ENCODE measurements around the gene DOCK3. TPM values are rescaled to one million over a fixed set of nuclear protein-coding genes. Genes with fewer than 3 reads are reported as not detected.

DOCK3 gene
- total RNA-seq, 2 experiments from 2014 or later: 2.5 to 2.6 TPM

- DNase-seq (no peak), ATAC-seq (no peak)
- Mint-ChIP-seq H3K36me3 (ENCODE audit: low read depth) (peaks cover 2% of the 10 kb centered on the region), H3K4me1 (no peaks in the 10 kb centered on the region), H3K27me3 (no peaks in the 10 kb centered on the region), H3K27ac (no peak overlapping the region), H3K4me3 (no peak overlapping the region), H3K9me3 (ENCODE audit: low read depth) (peaks cover 11% of the 10 kb centered on the region)
- intact Hi-C loops (cut with DNase I, micrococcal nuclease): no loop called here
- ChIA-PET POLR2A (no interaction called here), CTCF (no interaction called here)
These were observed 320.5 kb downstream of the DOCK3 start for GRCh38 chr3:50995085-50995824.

- H3K27ac Mint-ChIP-seq: no peak overlapping the region
- no peaks in the 10 kb centered on the region for H3K9me3 Mint-ChIP-seq (ENCODE audit: low read depth)
- H3K4me3 Mint-ChIP-seq: no peak overlapping the region
- no peaks in the 10 kb centered on the region for H3K36me3 Mint-ChIP-seq (ENCODE audit: low read depth)
- DNase-seq: no peak
- CTCF ChIA-PET: interaction anchor here (0.5 kb wide), 1 partner anchor 161 kb away, joined by 3 read pairs; no protein-coding TSS in a partner anchor
- H3K4me1 Mint-ChIP-seq: no peaks in the 10 kb centered on the region
- intact Hi-C loops (cut with DNase I, micrococcal nuclease): no loop called here
- POLR2A ChIA-PET: no interaction called here
- no peak for ATAC-seq
- H3K27me3 Mint-ChIP-seq: peaks cover 2% of the 10 kb centered on the region
These were observed 327.8 kb downstream of the DOCK3 start for GRCh38 chr3:51002495-51002894.

- Mint-ChIP-seq H3K27me3 (peaks cover 2% of the 10 kb centered on the region), H3K4me3 (no peak overlapping the region), H3K9me3 (ENCODE audit: low read depth) (no peaks in the 10 kb centered on the region), H3K36me3 (ENCODE audit: low read depth) (peaks cover 2% of the 10 kb centered on the region), H3K27ac (no peak overlapping the region), H3K4me1 (no peaks in the 10 kb centered on the region)
- ChIA-PET CTCF (no interaction called here), POLR2A (no interaction called here)
- ATAC-seq (no peak), DNase-seq (no peak)
- intact Hi-C loops (cut with DNase I, micrococcal nuclease): no loop called here
These were observed 329.5 kb downstream of the DOCK3 start for GRCh38 chr3:51004235-51004634.

GRCh38 chr3:51024121-51024520, 349.4 kb downstream of the DOCK3 start:
- ChIA-PET POLR2A (no interaction called here), CTCF (interaction anchor here (1.2 to 1.6 kb wide), 3 partner anchors 26 to 52 kb away, joined by 3 to 4 read pairs (median 3); no protein-coding TSS in a partner anchor)
- Mint-ChIP-seq H3K4me3 (no peak overlapping the region), H3K27ac (no peak overlapping the region), H3K9me3 (ENCODE audit: low read depth) (peaks cover 6% of the 10 kb centered on the region), H3K4me1 (peaks cover 38% of the 10 kb centered on the region), H3K27me3 (no peaks in the 10 kb centered on the region), H3K36me3 (ENCODE audit: low read depth) (peaks cover 2% of the 10 kb centered on the region)
- intact Hi-C loops (cut with DNase I, micrococcal nuclease): no loop called here
- DNase-seq (no peak), ATAC-seq (no peak)

GRCh38 chr3:51024765-51025632, 350.3 kb downstream of the DOCK3 start:
- DNase-seq: peak; percentile 77
- Mint-ChIP-seq H3K9me3 (ENCODE audit: low read depth) (peaks cover 6% of the 10 kb centered on the region), H3K4me1 (peaks cover 38% of the 10 kb centered on the region), H3K4me3 (peak overlapping the region; percentile 45), H3K27ac (peak overlapping the region; percentile 85), H3K27me3 (no peaks in the 10 kb centered on the region), H3K36me3 (ENCODE audit: low read depth) (peaks cover 2% of the 10 kb centered on the region)
- ChIA-PET POLR2A (interaction anchor here (0.6 kb wide), 1 partner anchor 618 kb away, joined by 3 read pairs; no protein-coding TSS in a partner anchor), CTCF (interaction anchor here (1.2 to 1.6 kb wide), 3 partner anchors 27 to 53 kb away, joined by 3 to 4 read pairs (median 3); no protein-coding TSS in a partner anchor)
- ATAC-seq: peak; percentile 94
- intact Hi-C loops (cut with DNase I, micrococcal nuclease): no loop called here

GRCh38 chr3:51031666-51032065, 356.9 kb downstream of the DOCK3 start:
- ATAC-seq (no peak), DNase-seq (no peak)
- Mint-ChIP-seq H3K9me3 (ENCODE audit: low read depth) (peaks cover 12% of the 10 kb centered on the region), H3K36me3 (ENCODE audit: low read depth) (peaks cover 2% of the 10 kb centered on the region), H3K4me3 (no peak overlapping the region), H3K27me3 (no peaks in the 10 kb centered on the region), H3K4me1 (peaks cover 9% of the 10 kb centered on the region), H3K27ac (no peak overlapping the region)
- ChIA-PET CTCF (interaction anchor here (0.6 kb wide), 1 partner anchor 43 kb away, joined by 3 read pairs; no protein-coding TSS in a partner anchor), POLR2A (no interaction called here)
- intact Hi-C loops (cut with DNase I, micrococcal nuclease): no loop called here

- Mint-ChIP-seq H3K36me3 (ENCODE audit: low read depth) (no peaks in the 10 kb centered on the region), H3K4me1 (no peaks in the 10 kb centered on the region), H3K9me3 (ENCODE audit: low read depth) (peaks cover 10% of the 10 kb centered on the region), H3K4me3 (no peak overlapping the region), H3K27me3 (peaks cover 1% of the 10 kb centered on the region), H3K27ac (no peak overlapping the region)
- CTCF ChIA-PET: no interaction called here
- intact Hi-C loops (cut with DNase I, micrococcal nuclease): no loop called here
- POLR2A ChIA-PET: interaction anchor here (0.6 kb wide), 1 partner anchor 532 kb away, joined by 4 read pairs; no protein-coding TSS in a partner anchor
- ATAC-seq (no peak), DNase-seq (no peak)
These were observed 360.9 kb downstream of the DOCK3 start for GRCh38 chr3:51035630-51036029.

GRCh38 chr3:51044982-51045381, 370.3 kb downstream of the DOCK3 start:
- no peak overlapping the region for H3K27ac Mint-ChIP-seq
- DNase-seq (peak; percentile 24), ATAC-seq (peak; percentile 83)
- CTCF ChIA-PET: interaction anchor here (0.7 to 1.6 kb wide), 3 partner anchors 9 to 41 kb away, joined by 3 to 6 read pairs (median 3); no protein-coding TSS in a partner anchor
- POLR2A ChIA-PET: interaction anchor here (0.5 to 0.6 kb wide), 2 partner anchors 9 to 912 kb away, joined by 3 to 4 read pairs; no protein-coding TSS in a partner anchor
- H3K4me1 Mint-ChIP-seq: peaks cover 13% of the 10 kb centered on the region
- no peaks in the 10 kb centered on the region for H3K27me3 Mint-ChIP-seq
- intact Hi-C loops (cut with DNase I, micrococcal nuclease): no loop called here
- H3K36me3 Mint-ChIP-seq (ENCODE audit: low read depth): no peaks in the 10 kb centered on the region
- H3K4me3 Mint-ChIP-seq: no peak overlapping the region
- no peaks in the 10 kb centered on the region for H3K9me3 Mint-ChIP-seq (ENCODE audit: low read depth)

- no peaks in the 10 kb centered on the region for H3K27me3 Mint-ChIP-seq
- ATAC-seq (no peak), DNase-seq (no peak)
- intact Hi-C loops (cut with DNase I, micrococcal nuclease): no loop called here
- ChIA-PET POLR2A (no interaction called here), CTCF (interaction anchor here (0.6 to 1.0 kb wide), 2 partner anchors 22 to 123 kb away, joined by 3 read pairs; no protein-coding TSS in a partner anchor)
- H3K36me3 Mint-ChIP-seq (ENCODE audit: low read depth): no peaks in the 10 kb centered on the region
- H3K27ac Mint-ChIP-seq: no peak overlapping the region
- no peak overlapping the region for H3K4me3 Mint-ChIP-seq
- H3K4me1 Mint-ChIP-seq: peaks cover 3% of the 10 kb centered on the region
- H3K9me3 Mint-ChIP-seq (ENCODE audit: low read depth): no peaks in the 10 kb centered on the region
These were observed 377.8 kb downstream of the DOCK3 start for GRCh38 chr3:51052562-51052961.

- Mint-ChIP-seq H3K36me3 (ENCODE audit: low read depth) (no peaks in the 10 kb centered on the region), H3K4me1 (no peaks in the 10 kb centered on the region), H3K4me3 (no peak overlapping the region), H3K27ac (no peak overlapping the region), H3K9me3 (ENCODE audit: low read depth) (no peaks in the 10 kb centered on the region), H3K27me3 (no peaks in the 10 kb centered on the region)
- intact Hi-C loops (cut with DNase I, micrococcal nuclease): no loop called here
- CTCF ChIA-PET: no interaction called here
- ATAC-seq: no peak
- POLR2A ChIA-PET: no interaction called here
- DNase-seq: no peak
These were observed 382.4 kb downstream of the DOCK3 start for GRCh38 chr3:51057121-51057520.

- DNase-seq: no peak
- intact Hi-C loops (cut with DNase I, micrococcal nuclease): no loop called here
- H3K36me3 Mint-ChIP-seq (ENCODE audit: low read depth): no peaks in the 10 kb centered on the region
- no peak overlapping the region for H3K27ac Mint-ChIP-seq
- no peaks in the 10 kb centered on the region for H3K4me1 Mint-ChIP-seq
- H3K9me3 Mint-ChIP-seq (ENCODE audit: low read depth): no peaks in the 10 kb centered on the region
- POLR2A ChIA-PET: no interaction called here
- CTCF ChIA-PET: no interaction called here
- ATAC-seq: no peak
- H3K4me3 Mint-ChIP-seq: no peak overlapping the region
- H3K27me3 Mint-ChIP-seq: no peaks in the 10 kb centered on the region
These were observed 388.3 kb downstream of the DOCK3 start for GRCh38 chr3:51063053-51063452.
